IPS-20b (cell line): ENCODE results near the gene SPACA7.
"Not testable (repeated sequence)": the region's sequence is repeated elsewhere in the genome, so short reads cannot be mapped to it uniquely, and the experiment has no call there.

Experiments
- H3K27ac ChIP-seq: one replicate; pipeline ENCODE4 v1.5.1; 2013; ENCODE audit warnings: low read length
- H3K27me3 ChIP-seq: 2 replicates; pipeline ENCODE4 v1.6.1; 2013; ENCODE audit warnings: mild to moderate bottlenecking, low read length, inconsistent platforms; ENCODE audit not compliant: insufficient read depth
- H3K36me3 ChIP-seq: 2 replicates; pipeline ENCODE4 v1.6.1; 2013; ENCODE audit warnings: low read depth, mild to moderate bottlenecking, inconsistent platforms, low read length, moderate library complexity; ENCODE audit not compliant: insufficient read depth
- H3K4me1 ChIP-seq: 2 replicates; pipeline ENCODE4 v1.6.1; 2013; ENCODE audit warnings: mild to moderate bottlenecking, control low read depth, inconsistent platforms, low read length, moderate library complexity; ENCODE audit not compliant: insufficient read depth
- H3K4me3 ChIP-seq: 2 replicates; pipeline ENCODE4 v1.5.1; 2013; ENCODE audit warnings: mild to moderate bottlenecking, low read length, inconsistent platforms
- H3K9ac ChIP-seq: 2 replicates; pipeline ENCODE4 v1.6.1; 2013; ENCODE audit warnings: low read depth, mild to moderate bottlenecking, inconsistent platforms, low read length, moderate library complexity
- H3K9me3 ChIP-seq: 2 replicates; pipeline ENCODE4 v1.6.1; 2013; ENCODE audit warnings: mild to moderate bottlenecking, low read depth, low read length, inconsistent platforms; ENCODE audit not compliant: insufficient read depth

The SPACA7 gene

GRCh38 chr13:112391746-112392145 lies 15.6 kb downstream of the SPACA7 start:
- Histone ChIP-seq H3K4me3 (no peak overlapping the region), H3K9ac (no peak overlapping the region), H3K9me3 (no peaks in the 10 kb centered on the region), H3K27me3 (no peaks in the 10 kb centered on the region), H3K36me3 (no peaks in the 10 kb centered on the region), H3K4me1 (no peaks in the 10 kb centered on the region), H3K27ac (no peak overlapping the region)

- H3K27me3 ChIP-seq = no peaks in the 10 kb centered on the region
- H3K4me1 ChIP-seq = no peaks in the 10 kb centered on the region
- H3K4me3 ChIP-seq = no peak overlapping the region
- no peaks in the 10 kb centered on the region for H3K9me3 ChIP-seq
- H3K27ac ChIP-seq = no peak overlapping the region
- H3K36me3 ChIP-seq = no peaks in the 10 kb centered on the region
- no peak overlapping the region for H3K9ac ChIP-seq
Measured at GRCh38 chr13:112392719-112393118, 16.6 kb downstream of the SPACA7 start.

GRCh38 chr13:112395022-112395421 lies 18.9 kb downstream of the SPACA7 start:
- H3K27ac ChIP-seq, H3K9me3 ChIP-seq, H3K9ac ChIP-seq, H3K4me3 ChIP-seq, H3K27me3 ChIP-seq, H3K4me1 ChIP-seq, H3K36me3 ChIP-seq: not testable (repeated sequence)

- not testable (repeated sequence) for H3K4me1 ChIP-seq, H3K36me3 ChIP-seq, H3K27ac ChIP-seq, H3K4me3 ChIP-seq, H3K9me3 ChIP-seq, H3K9ac ChIP-seq, H3K27me3 ChIP-seq
Measured at GRCh38 chr13:112395941-112396340, 19.8 kb downstream of the SPACA7 start.

GRCh38 chr13:112397108-112397507 lies 21.0 kb downstream of the SPACA7 start:
- H3K9me3 ChIP-seq = no peaks in the 10 kb centered on the region
- no peak overlapping the region for H3K27ac ChIP-seq
- no peaks in the 10 kb centered on the region for H3K27me3 ChIP-seq
- no peaks in the 10 kb centered on the region for H3K36me3 ChIP-seq
- no peak overlapping the region for H3K9ac ChIP-seq
- no peaks in the 10 kb centered on the region for H3K4me1 ChIP-seq
- no peak overlapping the region for H3K4me3 ChIP-seq

- H3K27me3 ChIP-seq, H3K27ac ChIP-seq, H3K36me3 ChIP-seq, H3K9me3 ChIP-seq, H3K9ac ChIP-seq, H3K4me1 ChIP-seq, H3K4me3 ChIP-seq: not testable (repeated sequence)
Measured at GRCh38 chr13:112398347-112398746, 22.2 kb downstream of the SPACA7 start.

GRCh38 chr13:112409828-112410227 lies 33.7 kb downstream of the SPACA7 start:
- not testable (repeated sequence) for H3K4me1 ChIP-seq, H3K27ac ChIP-seq, H3K4me3 ChIP-seq, H3K9ac ChIP-seq, H3K36me3 ChIP-seq, H3K27me3 ChIP-seq, H3K9me3 ChIP-seq

- H3K9me3 ChIP-seq = peaks cover 59% of the 10 kb centered on the region
- H3K9ac ChIP-seq = no peak overlapping the region
- H3K36me3 ChIP-seq = no peaks in the 10 kb centered on the region
- no peaks in the 10 kb centered on the region for H3K27me3 ChIP-seq
- H3K4me1 ChIP-seq = no peaks in the 10 kb centered on the region
- H3K27ac ChIP-seq = no peak overlapping the region
- H3K4me3 ChIP-seq = no peak overlapping the region
Measured at GRCh38 chr13:112416647-112417046, 40.5 kb downstream of the SPACA7 start.

- no peak overlapping the region for H3K9ac ChIP-seq
- H3K4me3 ChIP-seq = no peak overlapping the region
- H3K27me3 ChIP-seq = no peaks in the 10 kb centered on the region
- no peaks in the 10 kb centered on the region for H3K36me3 ChIP-seq
- H3K4me1 ChIP-seq = no peaks in the 10 kb centered on the region
- H3K9me3 ChIP-seq = peaks cover 59% of the 10 kb centered on the region
- H3K27ac ChIP-seq = no peak overlapping the region
Measured at GRCh38 chr13:112417079-112417478, 40.9 kb downstream of the SPACA7 start.

- Histone ChIP-seq H3K9ac (no peak overlapping the region), H3K27me3 (no peaks in the 10 kb centered on the region), H3K4me1 (no peaks in the 10 kb centered on the region), H3K36me3 (no peaks in the 10 kb centered on the region), H3K4me3 (no peak overlapping the region), H3K27ac (no peak overlapping the region), H3K9me3 (peaks cover 52% of the 10 kb centered on the region)
Measured at GRCh38 chr13:112424098-112424497, 47.9 kb downstream of the SPACA7 start.

- peaks cover 32% of the 10 kb centered on the region for H3K9me3 ChIP-seq
- H3K4me1 ChIP-seq = no peaks in the 10 kb centered on the region
- no peak overlapping the region for H3K4me3 ChIP-seq
- no peak overlapping the region for H3K9ac ChIP-seq
- no peaks in the 10 kb centered on the region for H3K27me3 ChIP-seq
- H3K27ac ChIP-seq = no peak overlapping the region
- no peaks in the 10 kb centered on the region for H3K36me3 ChIP-seq
Measured at GRCh38 chr13:112428704-112429103, 52.5 kb downstream of the SPACA7 start.

- H3K9ac ChIP-seq = no peak overlapping the region
- no peaks in the 10 kb centered on the region for H3K36me3 ChIP-seq
- no peaks in the 10 kb centered on the region for H3K4me1 ChIP-seq
- H3K4me3 ChIP-seq = no peak overlapping the region
- H3K27me3 ChIP-seq = no peaks in the 10 kb centered on the region
- no peak overlapping the region for H3K27ac ChIP-seq
- H3K9me3 ChIP-seq = peaks cover 27% of the 10 kb centered on the region
Measured at GRCh38 chr13:112431734-112432133, 55.6 kb downstream of the SPACA7 start.

- not testable (repeated sequence) for H3K9ac ChIP-seq, H3K27me3 ChIP-seq, H3K27ac ChIP-seq, H3K4me1 ChIP-seq, H3K4me3 ChIP-seq, H3K36me3 ChIP-seq
- peaks cover 27% of the 10 kb centered on the region for H3K9me3 ChIP-seq
Measured at GRCh38 chr13:112432734-112433133, 56.6 kb downstream of the SPACA7 start.
